ENCODE data around the gene SND1. TPM values are rescaled to one million over a fixed set of nuclear protein-coding genes. Genes with fewer than 3 reads are reported as not detected.

SND1 gene
- total and polyA plus RNA-seq, 2 donors (not counting 1 experiment from before 2014, with no cell fraction given) = 44.4 to 165 TPM

GRCh38 chr7:127647636-127648035 is 4.4 kb upstream of the SND1 start:
- H3K36me3 ChIP-seq (replicated peaks in 1 of 2; ENCODE audit: control extremely low read depth in 1 of 2, control insufficient read depth in 1 of 2, extremely low read depth in 1 of 2, insufficient read depth in 2 of 2, low read length in 1 of 2) = no peaks in the 10 kb centered on the region
- H4K20me1 ChIP-seq (ENCODE audit: control insufficient read depth, insufficient read depth, low read length, poor library complexity, severe bottlenecking) = peaks cover 4% of the 10 kb centered on the region
- 99% methylated on average over 8 of the region's 8 CpGs for WGBS (ENCODE audit: insufficient coverage)
- peaks cover 6% of the 10 kb centered on the region for H3K79me2 ChIP-seq (ENCODE audit: control insufficient read depth, insufficient read depth, low read length)
- peaks cover 0 to 3% (median 0%) of the 10 kb centered on the region in 3 donors for H3K9me3 ChIP-seq (ENCODE audit: control extremely low read depth in 1 of 3, control insufficient read depth in 2 of 3, insufficient read depth in 1 of 3, low read length in 2 of 3)
- H3K9me3 Mint-ChIP-seq (ENCODE audit: insufficient read depth) = no peaks in the 10 kb centered on the region
- DNase-seq = no peak
- H3K27me3 ChIP-seq (replicated peaks in 1 of 4; ENCODE audit: control extremely low read depth in 1 of 4, control insufficient read depth in 3 of 4, insufficient read depth in 4 of 4, low read length in 3 of 4) = no peaks in the 10 kb centered on the region
- peaks cover 11% of the 10 kb centered on the region for H3K27me3 Mint-ChIP-seq
- no peak overlapping the region for H2AFZ ChIP-seq (ENCODE audit: insufficient read depth, low read depth, low read length, poor library complexity, severe bottlenecking)
- no peak for ATAC-seq (ENCODE audit: low read depth)
- H3K9ac ChIP-seq (ENCODE audit: low read length) = no peak overlapping the region
- POLR2A ChIA-PET = no interaction called here
- peaks cover 10 to 14% of the 10 kb centered on the region in 2 donors for H3K4me1 ChIP-seq (ENCODE audit: control insufficient read depth in 2 of 2, insufficient read depth in 2 of 2, low read length in 2 of 2)
- intact Hi-C loops (cut with micrococcal nuclease) = no loop called here
- no peak overlapping the region for H3K27ac ChIP-seq (ENCODE audit: low read length in 2 of 2)
- no peak overlapping the region for H3K4me3 ChIP-seq (ENCODE audit: control extremely low read depth in 1 of 5, extremely low read depth in 1 of 5, insufficient read depth in 1 of 5, low read depth in 2 of 5, low read length in 4 of 5)
- no peak overlapping the region for H3K4me3 Mint-ChIP-seq
- TF ChIP-seq EZH2 (IDR thresholded peaks at IDR 0.05; ENCODE audit: borderline replicate concordance, insufficient read depth, low read depth, low read length, poor library complexity, severe bottlenecking) (no peak), CTCF (IDR thresholded peaks at IDR 0.05) (no peak)
- no peak overlapping the region for H3K27ac Mint-ChIP-seq
- H3K4me2 ChIP-seq (replicated peaks; ENCODE audit: low read depth, low read length, poor library complexity, severe bottlenecking) = no peak overlapping the region
- CTCF ChIA-PET = interaction anchor here (1.3 kb wide), 1 partner anchor 19 kb away, joined by 3 read pairs; no protein-coding TSS in a partner anchor
- H3K4me1 Mint-ChIP-seq = peaks cover 15% of the 10 kb centered on the region

- POLR2A ChIA-PET = no interaction called here
- peaks cover 6% of the 10 kb centered on the region for H3K27me3 Mint-ChIP-seq
- WGBS (ENCODE audit: insufficient coverage) = 100% methylated on average over 1 of the region's 2 CpGs
- H3K9me3 ChIP-seq (ENCODE audit: control extremely low read depth in 1 of 3, control insufficient read depth in 2 of 3, insufficient read depth in 1 of 3, low read length in 2 of 3) = peaks cover 0 to 3% (median 0%) of the 10 kb centered on the region in 3 donors
- CTCF ChIA-PET = interaction anchor here (0.6 to 1.1 kb wide), 2 partner anchors 23 to 59 kb away, joined by 3 read pairs; no protein-coding TSS in a partner anchor
- no peak overlapping the region for H3K4me3 ChIP-seq (ENCODE audit: control extremely low read depth in 1 of 5, extremely low read depth in 1 of 5, insufficient read depth in 1 of 5, low read depth in 2 of 5, low read length in 4 of 5)
- H3K9me3 Mint-ChIP-seq (ENCODE audit: insufficient read depth) = no peaks in the 10 kb centered on the region
- peaks cover 9% of the 10 kb centered on the region for H4K20me1 ChIP-seq (ENCODE audit: control insufficient read depth, insufficient read depth, low read length, poor library complexity, severe bottlenecking)
- ATAC-seq (ENCODE audit: low read depth) = no peak
- no peak for DNase-seq
- H3K4me3 Mint-ChIP-seq = no peak overlapping the region
- TF ChIP-seq EZH2 (IDR thresholded peaks at IDR 0.05; ENCODE audit: borderline replicate concordance, insufficient read depth, low read depth, low read length, poor library complexity, severe bottlenecking) = no peak
- no peak for TF ChIP-seq CTCF (IDR thresholded peaks at IDR 0.05)
- H3K27me3 ChIP-seq (replicated peaks in 1 of 4; ENCODE audit: control extremely low read depth in 1 of 4, control insufficient read depth in 3 of 4, insufficient read depth in 4 of 4, low read length in 3 of 4) = no peaks in the 10 kb centered on the region
- H3K9ac ChIP-seq (ENCODE audit: low read length) = no peak overlapping the region
- peaks cover 29% of the 10 kb centered on the region for H3K4me1 Mint-ChIP-seq
- H3K36me3 ChIP-seq (replicated peaks in 1 of 2; ENCODE audit: control extremely low read depth in 1 of 2, control insufficient read depth in 1 of 2, extremely low read depth in 1 of 2, insufficient read depth in 2 of 2, low read length in 1 of 2) = no peaks in the 10 kb centered on the region
- intact Hi-C loops (cut with micrococcal nuclease) = no loop called here
- H3K79me2 ChIP-seq (ENCODE audit: control insufficient read depth, insufficient read depth, low read length) = peaks cover 20% of the 10 kb centered on the region
- no peak overlapping the region for H3K4me2 ChIP-seq (replicated peaks; ENCODE audit: low read depth, low read length, poor library complexity, severe bottlenecking)
- H2AFZ ChIP-seq (ENCODE audit: insufficient read depth, low read depth, low read length, poor library complexity, severe bottlenecking) = no peak overlapping the region
- no peak overlapping the region for H3K27ac ChIP-seq (ENCODE audit: low read length in 2 of 2)
- no peak overlapping the region for H3K27ac Mint-ChIP-seq
- H3K4me1 ChIP-seq (ENCODE audit: control insufficient read depth in 2 of 2, insufficient read depth in 2 of 2, low read length in 2 of 2) = peaks cover 24 to 28% of the 10 kb centered on the region in 2 donors
Measured at GRCh38 chr7:127648986-127649385, 3.0 kb upstream of the SND1 start.

Measured in B cell (primary cell).